ENCODE measurements around the gene ABCC6.
"Not testable (repeated sequence)": the region's sequence is repeated elsewhere in the genome, so short reads cannot be mapped to it uniquely, and the experiment has no call there.

- not testable (repeated sequence) for TF ChIP-seq POLR2A, CTCF (IDR thresholded peaks at IDR 0.05)
These were observed 17.4 kb upstream of the ABCC6 start for GRCh38 chr16:16240667-16241066.

All from ovary (tissue), 3 donors.